ENCODE measurements around the gene VANGL1. TPM values are rescaled to one million over a fixed set of nuclear protein-coding genes. Genes with fewer than 3 reads are reported as not detected.

The VANGL1 gene
- total RNA-seq, 2 experiments from 2014 or later, result 0.72 TPM

- Mint-ChIP-seq H3K4me3 (no peak overlapping the region), H3K36me3 (ENCODE audit: low read depth) (no peaks in the 10 kb centered on the region), H3K27me3 (ENCODE audit: low read depth) (peaks cover 2% of the 10 kb centered on the region), H3K9me3 (no peaks in the 10 kb centered on the region), H3K27ac (no peak overlapping the region), H3K4me1 (ENCODE audit: low read depth) (no peaks in the 10 kb centered on the region)
- intact Hi-C loops (cut with micrococcal nuclease), result no loop called here
- CTCF ChIA-PET, result no interaction called here
- no peak for DNase-seq
Observed at GRCh38 chr1:115694805-115695204, 53.0 kb downstream of the VANGL1 start.

GRCh38 chr1:115697619-115698018, 55.8 kb downstream of the VANGL1 start:
- Mint-ChIP-seq H3K4me1 (ENCODE audit: low read depth) (no peaks in the 10 kb centered on the region), H3K36me3 (ENCODE audit: low read depth) (no peaks in the 10 kb centered on the region), H3K27me3 (ENCODE audit: low read depth) (peaks cover 4% of the 10 kb centered on the region), H3K4me3 (no peak overlapping the region), H3K27ac (no peak overlapping the region), H3K9me3 (no peaks in the 10 kb centered on the region)
- CTCF ChIA-PET, result no interaction called here
- intact Hi-C loops (cut with micrococcal nuclease), result no loop called here
- DNase-seq, result no peak

- intact Hi-C loops (cut with micrococcal nuclease), result no loop called here
Observed at GRCh38 chr1:115701090-115701489, 59.3 kb downstream of the VANGL1 start.

GRCh38 chr1:115702959-115703358, 61.2 kb downstream of the VANGL1 start:
- Mint-ChIP-seq H3K27ac (no peak overlapping the region), H3K4me3 (no peak overlapping the region), H3K27me3 (ENCODE audit: low read depth) (peaks cover 14% of the 10 kb centered on the region), H3K4me1 (ENCODE audit: low read depth) (no peaks in the 10 kb centered on the region), H3K9me3 (no peaks in the 10 kb centered on the region), H3K36me3 (ENCODE audit: low read depth) (no peaks in the 10 kb centered on the region)
- intact Hi-C loops (cut with micrococcal nuclease), result no loop called here
- DNase-seq, result no peak
- CTCF ChIA-PET, result interaction anchor here (1.2 kb wide), 1 partner anchor 10 kb away, joined by 4 read pairs; no protein-coding TSS in a partner anchor

More at GRCh38 chr1:115701090-115701489, 59.3 kb downstream of the VANGL1 start:
- no peaks in the 10 kb centered on the region for H3K9me3 Mint-ChIP-seq
- no peaks in the 10 kb centered on the region for H3K4me1 Mint-ChIP-seq (ENCODE audit: low read depth)
- DNase-seq, result no peak
- peaks cover 5% of the 10 kb centered on the region for H3K27me3 Mint-ChIP-seq (ENCODE audit: low read depth)
- H3K4me3 Mint-ChIP-seq, result no peak overlapping the region
- CTCF ChIA-PET, result no interaction called here
- no peak overlapping the region for H3K27ac Mint-ChIP-seq
- no peaks in the 10 kb centered on the region for H3K36me3 Mint-ChIP-seq (ENCODE audit: low read depth)

- peaks cover 17% of the 10 kb centered on the region for H3K27me3 Mint-ChIP-seq (ENCODE audit: low read depth)
- DNase-seq, result no peak
- CTCF ChIA-PET, result interaction anchor here (1.2 to 2.2 kb wide), 4 partner anchors 9 to 110 kb away, joined by 4 to 17 read pairs (median 8); no protein-coding TSS in a partner anchor
- H3K27ac Mint-ChIP-seq, result no peak overlapping the region
- no peak overlapping the region for H3K4me3 Mint-ChIP-seq
- intact Hi-C loops (cut with micrococcal nuclease), result loop anchor here (5.0 kb wide), 3 partner anchors 63 to 568 kb away; partner anchors contain the start of gene VANGL1
- no peaks in the 10 kb centered on the region for H3K9me3 Mint-ChIP-seq
- no peaks in the 10 kb centered on the region for H3K4me1 Mint-ChIP-seq (ENCODE audit: low read depth)
- no peaks in the 10 kb centered on the region for H3K36me3 Mint-ChIP-seq (ENCODE audit: low read depth)
Observed at GRCh38 chr1:115705085-115705951, 63.5 kb downstream of the VANGL1 start.

GRCh38 chr1:115705963-115706362, 64.2 kb downstream of the VANGL1 start:
- CTCF ChIA-PET, result interaction anchor here (0.6 to 2.2 kb wide), 16 partner anchors 9 to 314 kb away, joined by 3 to 17 read pairs (median 5); no protein-coding TSS in a partner anchor
- Mint-ChIP-seq H3K27ac (no peak overlapping the region), H3K36me3 (ENCODE audit: low read depth) (no peaks in the 10 kb centered on the region), H3K4me3 (no peak overlapping the region), H3K27me3 (ENCODE audit: low read depth) (peaks cover 17% of the 10 kb centered on the region), H3K4me1 (ENCODE audit: low read depth) (no peaks in the 10 kb centered on the region), H3K9me3 (no peaks in the 10 kb centered on the region)
- intact Hi-C loops (cut with micrococcal nuclease), result loop anchor here (5.0 kb wide), 3 partner anchors 64 to 569 kb away; partner anchors contain the start of gene VANGL1
- no peak for DNase-seq

- DNase-seq, result no peak
- intact Hi-C loops (cut with micrococcal nuclease), result loop anchor here (1.0 to 5.0 kb wide), 4 partner anchors 65 to 570 kb away; partner anchors contain the start of gene VANGL1
- H3K27ac Mint-ChIP-seq, result no peak overlapping the region
Observed at GRCh38 chr1:115706587-115707425, 65.0 kb downstream of the VANGL1 start.

GRCh38 chr1:115710859-115711624, 69.3 kb downstream of the VANGL1 start:
- H3K27me3 Mint-ChIP-seq (ENCODE audit: low read depth), result peaks cover 18% of the 10 kb centered on the region
- H3K27ac Mint-ChIP-seq, result no peak overlapping the region
- no peaks in the 10 kb centered on the region for H3K9me3 Mint-ChIP-seq
- intact Hi-C loops (cut with micrococcal nuclease), result no loop called here
- CTCF ChIA-PET, result no interaction called here
- H3K4me1 Mint-ChIP-seq (ENCODE audit: low read depth), result no peaks in the 10 kb centered on the region
- no peaks in the 10 kb centered on the region for H3K36me3 Mint-ChIP-seq (ENCODE audit: low read depth)
- DNase-seq, result no peak
- H3K4me3 Mint-ChIP-seq, result no peak overlapping the region

More at GRCh38 chr1:115706587-115707425, 65.0 kb downstream of the VANGL1 start:
- no peaks in the 10 kb centered on the region for H3K36me3 Mint-ChIP-seq (ENCODE audit: low read depth)
- no peak overlapping the region for H3K4me3 Mint-ChIP-seq
- peaks cover 15% of the 10 kb centered on the region for H3K27me3 Mint-ChIP-seq (ENCODE audit: low read depth)
- H3K4me1 Mint-ChIP-seq (ENCODE audit: low read depth), result no peaks in the 10 kb centered on the region
- H3K9me3 Mint-ChIP-seq, result no peaks in the 10 kb centered on the region
- CTCF ChIA-PET, result interaction anchor here (0.6 to 2.2 kb wide), 40 partner anchors 8 to 1828 kb away, joined by 3 to 17 read pairs (median 3); no protein-coding TSS in a partner anchor

- CTCF ChIA-PET, result interaction anchor here (0.6 to 1.0 kb wide), 2 partner anchors 9 to 103 kb away, joined by 3 to 4 read pairs; no protein-coding TSS in a partner anchor
- Mint-ChIP-seq H3K9me3 (no peaks in the 10 kb centered on the region), H3K27ac (no peak overlapping the region), H3K4me3 (no peak overlapping the region), H3K36me3 (ENCODE audit: low read depth) (no peaks in the 10 kb centered on the region), H3K4me1 (ENCODE audit: low read depth) (no peaks in the 10 kb centered on the region), H3K27me3 (ENCODE audit: low read depth) (peaks cover 13% of the 10 kb centered on the region)
- no peak for DNase-seq
- intact Hi-C loops (cut with micrococcal nuclease), result no loop called here
Observed at GRCh38 chr1:115712911-115713609, 71.3 kb downstream of the VANGL1 start.

GRCh38 chr1:115713906-115714305, 72.1 kb downstream of the VANGL1 start:
- no peaks in the 10 kb centered on the region for H3K4me1 Mint-ChIP-seq (ENCODE audit: low read depth)
- DNase-seq, result no peak
- no peaks in the 10 kb centered on the region for H3K36me3 Mint-ChIP-seq (ENCODE audit: low read depth)
- no peak overlapping the region for H3K4me3 Mint-ChIP-seq
- H3K9me3 Mint-ChIP-seq, result no peaks in the 10 kb centered on the region
- CTCF ChIA-PET, result interaction anchor here (1.6 kb wide), 1 partner anchor 8 kb away, joined by 8 read pairs; no protein-coding TSS in a partner anchor
- peaks cover 13% of the 10 kb centered on the region for H3K27me3 Mint-ChIP-seq (ENCODE audit: low read depth)
- H3K27ac Mint-ChIP-seq, result no peak overlapping the region
- intact Hi-C loops (cut with micrococcal nuclease), result no loop called here

- DNase-seq, result no peak
- Mint-ChIP-seq H3K4me1 (ENCODE audit: low read depth) (no peaks in the 10 kb centered on the region), H3K27me3 (ENCODE audit: low read depth) (peaks cover 12% of the 10 kb centered on the region), H3K4me3 (no peak overlapping the region), H3K27ac (no peak overlapping the region), H3K9me3 (no peaks in the 10 kb centered on the region), H3K36me3 (ENCODE audit: low read depth) (no peaks in the 10 kb centered on the region)
- intact Hi-C loops (cut with micrococcal nuclease), result no loop called here
- CTCF ChIA-PET, result interaction anchor here (1.6 kb wide), 1 partner anchor 8 kb away, joined by 8 read pairs; no protein-coding TSS in a partner anchor
Observed at GRCh38 chr1:115714572-115715141, 72.9 kb downstream of the VANGL1 start.

Measured in activated naive CD4-positive, alpha-beta T cell treated with anti-CD3 and anti-CD28 coated beads for 36 hours (primary cell).